Measurements from ENCODE around the gene NFATC4. TPM values are rescaled to one million over a fixed set of nuclear protein-coding genes. Genes with fewer than 3 reads are reported as not detected.

The NFATC4 gene
- total and polyA plus RNA-seq, 2 donors (not counting 1 experiment from before 2014, with no cell fraction given), result 3.1 to 7.6 TPM

GRCh38 chr14:24401810-24402702 lies 34.1 kb downstream of the NFATC4 start:
- peaks cover 0 to 27% (median 6%) of the 10 kb centered on the region in 4 experiments for H3K27me3 ChIP-seq (replicated peaks in 1 of 4; ENCODE audit: control extremely low read depth in 1 of 4, control insufficient read depth in 3 of 4, insufficient read depth in 4 of 4, low read length in 3 of 4)
- H3K9me3 Mint-ChIP-seq (ENCODE audit: insufficient read depth), result no peaks in the 10 kb centered on the region
- H4K20me1 ChIP-seq (ENCODE audit: control insufficient read depth, insufficient read depth, low read length, poor library complexity, severe bottlenecking), result no peaks in the 10 kb centered on the region
- H3K27ac Mint-ChIP-seq, result no peak overlapping the region
- no peaks in the 10 kb centered on the region for H3K36me3 ChIP-seq (replicated peaks in 1 of 2; ENCODE audit: control extremely low read depth in 1 of 2, control insufficient read depth in 1 of 2, extremely low read depth in 1 of 2, insufficient read depth in 2 of 2, low read length in 1 of 2)
- intact Hi-C loops (cut with micrococcal nuclease), result no loop called here
- H3K79me2 ChIP-seq (ENCODE audit: control insufficient read depth, insufficient read depth, low read length), result no peaks in the 10 kb centered on the region
- TF ChIP-seq, protein P1, sequence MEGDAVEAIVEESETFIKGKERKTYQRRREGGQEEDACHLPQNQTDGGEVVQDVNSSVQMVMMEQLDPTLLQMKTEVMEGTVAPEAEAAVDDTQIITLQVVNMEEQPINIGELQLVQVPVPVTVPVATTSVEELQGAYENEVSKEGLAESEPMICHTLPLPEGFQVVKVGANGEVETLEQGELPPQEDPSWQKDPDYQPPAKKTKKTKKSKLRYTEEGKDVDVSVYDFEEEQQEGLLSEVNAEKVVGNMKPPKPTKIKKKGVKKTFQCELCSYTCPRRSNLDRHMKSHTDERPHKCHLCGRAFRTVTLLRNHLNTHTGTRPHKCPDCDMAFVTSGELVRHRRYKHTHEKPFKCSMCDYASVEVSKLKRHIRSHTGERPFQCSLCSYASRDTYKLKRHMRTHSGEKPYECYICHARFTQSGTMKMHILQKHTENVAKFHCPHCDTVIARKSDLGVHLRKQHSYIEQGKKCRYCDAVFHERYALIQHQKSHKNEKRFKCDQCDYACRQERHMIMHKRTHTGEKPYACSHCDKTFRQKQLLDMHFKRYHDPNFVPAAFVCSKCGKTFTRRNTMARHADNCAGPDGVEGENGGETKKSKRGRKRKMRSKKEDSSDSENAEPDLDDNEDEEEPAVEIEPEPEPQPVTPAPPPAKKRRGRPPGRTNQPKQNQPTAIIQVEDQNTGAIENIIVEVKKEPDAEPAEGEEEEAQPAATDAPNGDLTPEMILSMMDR (IDR thresholded peaks at IDR 0.05), result no peak
- no peak for TF ChIP-seq EZH2 (IDR thresholded peaks at IDR 0.05; ENCODE audit: borderline replicate concordance, insufficient read depth, low read depth, low read length, poor library complexity, severe bottlenecking)
- H2AFZ ChIP-seq (ENCODE audit: insufficient read depth, low read depth, low read length, poor library complexity, severe bottlenecking), result no peak overlapping the region
- H3K9me3 ChIP-seq (ENCODE audit: control extremely low read depth in 1 of 3, control insufficient read depth in 2 of 3, insufficient read depth in 1 of 3, low read length in 2 of 3), result no peaks in the 10 kb centered on the region
- ChIA-PET CTCF (interaction anchor here (0.6 to 1.8 kb wide), 3 partner anchors 12 to 37 kb away, joined by 3 to 5 read pairs (median 5); no protein-coding TSS in a partner anchor), POLR2A (no interaction called here)
- H3K4me3 ChIP-seq (ENCODE audit: control extremely low read depth in 1 of 5, extremely low read depth in 1 of 5, insufficient read depth in 1 of 5, low read depth in 2 of 5, low read length in 4 of 5), result no peak overlapping the region
- DNase-seq, result no peak
- H3K4me3 Mint-ChIP-seq, result no peak overlapping the region
- peaks cover 47% of the 10 kb centered on the region for H3K27me3 Mint-ChIP-seq
- peaks cover 11% of the 10 kb centered on the region for H3K4me1 Mint-ChIP-seq
- H3K27ac ChIP-seq (ENCODE audit: low read length in 2 of 2), result no peak overlapping the region
- no peak overlapping the region for H3K9ac ChIP-seq (ENCODE audit: low read length)
- no peak for ATAC-seq (ENCODE audit: low read depth)
- H3K4me2 ChIP-seq (replicated peaks; ENCODE audit: low read depth, low read length, poor library complexity, severe bottlenecking), result no peak overlapping the region
- WGBS (ENCODE audit: insufficient coverage), result 80% methylated on average over 5 of the region's 9 CpGs
- H3K4me1 ChIP-seq (ENCODE audit: control insufficient read depth in 2 of 2, insufficient read depth in 2 of 2, low read length in 2 of 2), result peaks cover 9 to 12% of the 10 kb centered on the region in 2 donors

Data from B cell (primary cell).